Lower lobe of right lung (tissue), 2 donors: Measurements from ENCODE around the gene SEMA3A. TPM values are rescaled to one million over a fixed set of nuclear protein-coding genes. Genes with fewer than 3 reads are reported as not detected.
A peak's percentile ranks its signal among the peaks of the same experiment; 100 is the strongest.
"Not testable (repeated sequence)": the region's sequence is repeated elsewhere in the genome, so short reads cannot be mapped to it uniquely, and the experiment has no call there.

Experiments used
- ATAC-seq, 2 donors: fragments of 200-7000 bp; cut with Tn5 transposase; one replicate each; pipeline ENCODE4 v1.9.1; 2020 to 2022; ENCODE audit warnings: mild to moderate bottlenecking in 2 of 2, moderate library complexity in 2 of 2
- DNase-seq: peaks from one replicate; pipeline ENCODE4 v3.0.0-alpha.2; 2020
- H3K27ac ChIP-seq: fragments of 200-600 bp; one replicate; pipeline ENCODE4 v1.8.0; 2022
- H3K27me3 ChIP-seq: fragments of 200-600 bp; one replicate; pipeline ENCODE4 v1.8.0; 2022; ENCODE audit warnings: low read depth
- H3K36me3 ChIP-seq: fragments of 200-600 bp; one replicate; pipeline ENCODE4 v1.8.0; 2022; ENCODE audit warnings: mild to moderate bottlenecking
- H3K4me1 ChIP-seq: fragments of 200-600 bp; one replicate; pipeline ENCODE4 v1.8.0; 2022
- H3K4me3 ChIP-seq: fragments of 200-600 bp; one replicate; pipeline ENCODE4 v1.8.0; 2022; ENCODE audit warnings: mild to moderate bottlenecking
- H3K9me3 ChIP-seq: fragments of 200-600 bp; one replicate; pipeline ENCODE4 v1.8.0; 2022
- intact Hi-C: fragments of 100-400 bp; cut with DNase I; formaldehyde crosslinking; loops from one replicate; pipeline ENCODE4 v1.11.0; 2022
- long read RNA-seq: library from polyadenylated mRNA; unstranded; transcript quantifications from one replicate; pipeline ENCODE4 v2.0.0, GENCODE V29; 2021
- total RNA-seq: library from RNA; stranded (reverse); fragmentation: NEBNext Ultra II Directional; extraction: Animal tissue kit (Norgen Biotek cat#: 25700); gene quantifications from one replicate; pipeline ENCODE4 v1.2.1, GENCODE V29; 2021
- TF ChIP-seq, protein P1 (sequence below): fragments of 200-600 bp; IDR thresholded peaks from one replicate; pipeline ENCODE4 v1.8.0; 2022; ENCODE audit warnings: antibody characterized with exemption, mild to moderate bottlenecking
- donor health status: DM: no; HTN: yes; CAD: no; lungs with severe emphysema.

Gene SEMA3A
- 9.7 TPM for total RNA-seq
- long read RNA-seq, full-length matches to known transcripts, result 6 of 8 reads
- long read RNA-seq, partial matches to known transcripts, result 0 of 8 reads
- long read RNA-seq, other reads (novel, unspliced or antisense), result 2 of 8 reads

GRCh38 chr7:84194484-84195271 is at the start of gene SEMA3A:
TSS of gene SEMA3A (minus strand) at chr7:84194789. CDS start at chr7:84194586, 203 bp downstream.
- intact Hi-C loops, result no loop called here
- Histone ChIP-seq H3K36me3 (no peaks in the 10 kb centered on the region), H3K27ac (peak within 1 kb of the TSS; percentile 57), H3K4me3 (peak within 1 kb of the TSS; percentile 54), H3K9me3 (no peaks in the 10 kb centered on the region), H3K4me1 (no peaks in the 10 kb centered on the region), H3K27me3 (no peaks in the 10 kb centered on the region)
- DNase-seq, result no peak
- peak; percentile 69 to 78 for ATAC-seq
- TF ChIP-seq, protein P1, sequence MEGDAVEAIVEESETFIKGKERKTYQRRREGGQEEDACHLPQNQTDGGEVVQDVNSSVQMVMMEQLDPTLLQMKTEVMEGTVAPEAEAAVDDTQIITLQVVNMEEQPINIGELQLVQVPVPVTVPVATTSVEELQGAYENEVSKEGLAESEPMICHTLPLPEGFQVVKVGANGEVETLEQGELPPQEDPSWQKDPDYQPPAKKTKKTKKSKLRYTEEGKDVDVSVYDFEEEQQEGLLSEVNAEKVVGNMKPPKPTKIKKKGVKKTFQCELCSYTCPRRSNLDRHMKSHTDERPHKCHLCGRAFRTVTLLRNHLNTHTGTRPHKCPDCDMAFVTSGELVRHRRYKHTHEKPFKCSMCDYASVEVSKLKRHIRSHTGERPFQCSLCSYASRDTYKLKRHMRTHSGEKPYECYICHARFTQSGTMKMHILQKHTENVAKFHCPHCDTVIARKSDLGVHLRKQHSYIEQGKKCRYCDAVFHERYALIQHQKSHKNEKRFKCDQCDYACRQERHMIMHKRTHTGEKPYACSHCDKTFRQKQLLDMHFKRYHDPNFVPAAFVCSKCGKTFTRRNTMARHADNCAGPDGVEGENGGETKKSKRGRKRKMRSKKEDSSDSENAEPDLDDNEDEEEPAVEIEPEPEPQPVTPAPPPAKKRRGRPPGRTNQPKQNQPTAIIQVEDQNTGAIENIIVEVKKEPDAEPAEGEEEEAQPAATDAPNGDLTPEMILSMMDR, result no peak

- H3K27ac ChIP-seq, intact Hi-C loops, H3K9me3 ChIP-seq, H3K4me1 ChIP-seq, H3K27me3 ChIP-seq, DNase-seq, H3K36me3 ChIP-seq, ATAC-seq, H3K4me3 ChIP-seq: not testable (repeated sequence)
These were observed 48.4 kb upstream of the SEMA3A start for GRCh38 chr7:84243037-84243436.

DNA sequence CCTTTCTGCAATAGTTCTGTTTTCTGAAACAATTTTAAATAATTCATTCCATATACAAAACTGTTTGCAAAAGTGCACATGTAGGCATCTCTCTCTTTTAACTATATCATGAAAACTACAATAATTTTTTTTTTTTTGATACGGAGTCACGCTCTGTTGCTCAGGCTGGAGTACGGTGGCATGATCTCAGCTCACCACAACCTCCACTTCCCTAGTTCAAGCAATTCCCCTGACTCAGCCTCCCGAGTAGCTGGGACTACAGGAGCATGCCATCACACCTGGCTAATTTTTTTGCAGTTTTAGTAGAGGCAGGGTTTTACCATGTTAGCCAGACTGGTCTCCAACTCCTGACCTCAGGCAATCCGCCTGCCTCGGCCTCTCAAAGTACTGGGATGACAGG is 44.0 kb upstream of the SEMA3A start:
- no peaks in the 10 kb centered on the region for H3K27me3 ChIP-seq
- no peaks in the 10 kb centered on the region for H3K4me1 ChIP-seq
- TF ChIP-seq, protein P1, result no peak
- peaks cover 2% of the 10 kb centered on the region for H3K9me3 ChIP-seq
- ATAC-seq (no peak), DNase-seq (no peak)
- no peaks in the 10 kb centered on the region for H3K36me3 ChIP-seq
- no peak overlapping the region for H3K27ac ChIP-seq
- no peak overlapping the region for H3K4me3 ChIP-seq
- intact Hi-C loops, result no loop called here

DNA sequence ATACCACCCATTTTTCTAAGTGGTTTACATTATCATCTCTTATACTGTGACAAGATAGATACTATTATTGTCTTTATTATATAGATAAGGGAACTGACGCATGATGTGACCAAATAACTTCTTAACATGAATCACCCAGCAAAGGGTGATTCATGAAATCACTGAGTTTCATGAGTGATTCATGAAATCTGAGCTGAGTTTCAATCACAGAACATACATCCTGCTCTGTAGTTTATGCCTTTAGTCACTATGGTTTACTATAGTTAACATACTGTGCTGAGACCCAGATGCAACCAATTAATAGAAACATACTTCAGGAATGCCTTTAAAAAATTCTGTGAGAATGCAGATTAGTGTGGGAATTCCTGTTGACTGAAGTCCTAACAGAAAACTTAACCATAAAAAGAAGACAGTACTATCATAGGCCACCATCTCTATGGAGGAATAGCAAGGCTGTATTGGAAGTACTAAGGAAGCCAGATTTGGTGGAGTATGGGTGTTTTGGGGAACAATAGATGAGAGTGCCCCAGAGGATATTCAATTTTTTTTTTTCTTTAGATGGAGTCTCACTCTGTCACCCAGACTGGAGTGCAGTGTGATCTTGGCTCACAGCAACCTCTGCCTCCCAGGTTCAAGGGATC is 43.1 kb upstream of the SEMA3A start:
- no peak for DNase-seq
- H3K4me1 ChIP-seq, result no peaks in the 10 kb centered on the region
- H3K36me3 ChIP-seq, result no peaks in the 10 kb centered on the region
- H3K9me3 ChIP-seq, result no peaks in the 10 kb centered on the region
- intact Hi-C loops, result no loop called here
- no peak for ATAC-seq
- TF ChIP-seq, protein P1, result no peak
- H3K4me3 ChIP-seq, result no peak overlapping the region
- H3K27ac ChIP-seq, result no peak overlapping the region
- H3K27me3 ChIP-seq, result no peaks in the 10 kb centered on the region

DNA sequence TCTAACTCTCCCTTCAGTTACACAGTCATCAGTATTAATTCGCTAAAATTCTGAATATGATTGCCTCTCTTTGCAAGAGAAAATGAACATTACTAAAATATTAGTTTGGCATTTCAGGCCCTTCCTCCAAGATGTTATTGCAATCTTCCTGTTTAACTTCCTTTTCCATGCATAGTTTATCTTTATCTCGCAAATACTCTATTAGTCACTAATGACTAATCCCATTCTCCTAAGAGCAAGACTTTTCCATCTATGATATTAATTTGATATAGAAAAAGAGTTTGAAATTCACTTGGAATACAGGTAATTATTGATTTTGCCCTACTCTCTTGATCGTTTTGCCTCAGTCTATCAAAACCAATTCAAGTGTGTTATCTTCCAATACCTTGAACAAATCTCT is 41.8 kb upstream of the SEMA3A start:
- Histone ChIP-seq H3K36me3 (no peaks in the 10 kb centered on the region), H3K4me1 (no peaks in the 10 kb centered on the region), H3K27me3 (no peaks in the 10 kb centered on the region), H3K27ac (no peak overlapping the region), H3K4me3 (no peak overlapping the region), H3K9me3 (no peaks in the 10 kb centered on the region)
- DNase-seq (no peak), ATAC-seq (no peak)
- TF ChIP-seq, protein P1, result no peak
- intact Hi-C loops, result no loop called here

DNA sequence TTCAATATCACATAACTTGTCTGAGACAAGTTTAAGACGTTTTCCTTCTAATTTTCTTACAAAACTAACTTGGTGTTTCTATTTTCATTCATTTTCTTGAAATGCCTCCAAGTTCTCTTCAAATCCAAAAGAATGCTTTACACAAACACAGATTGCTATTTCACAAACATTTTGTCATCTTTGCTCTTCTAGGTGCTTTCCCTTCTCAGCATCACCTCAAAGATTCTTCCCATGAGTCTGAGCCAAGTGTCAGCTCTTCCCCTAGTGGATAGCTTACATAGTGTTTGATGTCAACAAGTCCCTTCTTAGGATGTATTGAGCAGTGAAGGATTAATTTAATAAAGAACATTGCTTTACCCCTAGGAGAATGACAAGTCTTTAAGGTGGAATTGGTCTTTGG is 38.1 kb upstream of the SEMA3A start:
- intact Hi-C loops, result no loop called here
- Histone ChIP-seq H3K4me1 (no peaks in the 10 kb centered on the region), H3K4me3 (no peak overlapping the region), H3K27me3 (no peaks in the 10 kb centered on the region), H3K36me3 (no peaks in the 10 kb centered on the region), H3K9me3 (no peaks in the 10 kb centered on the region), H3K27ac (no peak overlapping the region)
- DNase-seq, result no peak
- ATAC-seq, result peak in 1 of 2 donors; percentile 38
- TF ChIP-seq, protein P1, result no peak
